ENCODE data around the gene GLB1L. TPM values are rescaled to one million over a fixed set of nuclear protein-coding genes. Genes with fewer than 3 reads are reported as not detected.

GLB1L gene
- polyA plus RNA-seq, 1 donor (not counting 4 experiments of a cell fraction or from before 2014, with no cell fraction given), result 5.2 TPM

GRCh38 chr2:219254590-219255201, 9.5 kb upstream of the GLB1L start:
- Histone ChIP-seq H3K79me2 (ENCODE audit: control insufficient read depth, insufficient read depth, low read length) (peaks cover 34% of the 10 kb centered on the region), H3K9me3 (ENCODE audit: control insufficient read depth, low read depth, low read length) (no peaks in the 10 kb centered on the region), H3K9me1 (ENCODE audit: control insufficient read depth, extremely low read depth, insufficient read depth, low read length) (no peaks in the 10 kb centered on the region), H3K4me1 (ENCODE audit: control insufficient read depth, extremely low read depth, insufficient read depth, low read length) (peaks cover 33% of the 10 kb centered on the region), H3K27me3 (ENCODE audit: control insufficient read depth, extremely low read depth, insufficient read depth, low read length) (peaks cover 4% of the 10 kb centered on the region), H4K20me1 (ENCODE audit: control insufficient read depth, extremely low read depth, insufficient read depth, low read length) (peaks cover 3% of the 10 kb centered on the region), H3K36me3 (ENCODE audit: control insufficient read depth in 2 of 2, extremely low read depth in 1 of 2, insufficient read depth in 2 of 2, low read length in 2 of 2) (peaks cover 18 to 24% of the 10 kb centered on the region in 2 experiments), H3K9ac (ENCODE audit: control insufficient read depth, extremely low read depth, insufficient read depth, low read length) (peak overlapping the region; percentile 93), H3K4me2 (ENCODE audit: control insufficient read depth, extremely low read depth, insufficient read depth, low read depth, low read length) (peak overlapping the region; percentile 95), H2AFZ (ENCODE audit: control insufficient read depth, low read length) (peak overlapping the region; percentile 92), H3K4me3 (ENCODE audit: control insufficient read depth in 2 of 3, extremely low read depth in 1 of 3, insufficient read depth in 2 of 3, low read depth in 1 of 3, low read length in 3 of 3) (peak overlapping the region; percentile 74 to 92 (median 90)), H3K27ac (ENCODE audit: control insufficient read depth, insufficient read depth, low read length) (no peak overlapping the region)
- TF ChIP-seq EZH2 (IDR thresholded peaks at IDR 0.05; ENCODE audit: low read length) (no peak), CTCF (optimal IDR thresholded peaks at IDR 0.05 in 1 of 3, IDR thresholded peaks at IDR 0.05 in 1 of 3, conservative IDR thresholded peaks at IDR 0.05 in 1 of 3; ENCODE audit: extremely low read depth in 1 of 3, insufficient read depth in 2 of 3, low read length in 3 of 3) (no peak)
- FAIRE-seq, result no peak
- dilution Hi-C loops (cut with MboI; ENCODE audit: extremely low pct_ligation_motif_present, low sequenced_read_pairs), result no loop called here
- no peak for DNase-seq (ENCODE audit: low read depth, low spot score)

- peak within 1 kb of the TSS; percentile 92 for H2AFZ ChIP-seq (ENCODE audit: control insufficient read depth, low read length)
- peak within 1 kb of the TSS; percentile 74 to 92 (median 90) for H3K4me3 ChIP-seq (ENCODE audit: control insufficient read depth in 2 of 3, extremely low read depth in 1 of 3, insufficient read depth in 2 of 3, low read depth in 1 of 3, low read length in 3 of 3)
- peaks cover 18 to 24% of the 10 kb centered on the region in 2 experiments for H3K36me3 ChIP-seq (ENCODE audit: control insufficient read depth in 2 of 2, extremely low read depth in 1 of 2, insufficient read depth in 2 of 2, low read length in 2 of 2)
- no peak for DNase-seq (ENCODE audit: low read depth, low spot score)
- H3K27me3 ChIP-seq (ENCODE audit: control insufficient read depth, extremely low read depth, insufficient read depth, low read length), result peaks cover 4% of the 10 kb centered on the region
- peaks cover 38% of the 10 kb centered on the region for H3K4me1 ChIP-seq (ENCODE audit: control insufficient read depth, extremely low read depth, insufficient read depth, low read length)
- FAIRE-seq, result no peak
- H3K9me3 ChIP-seq (ENCODE audit: control insufficient read depth, low read depth, low read length), result no peaks in the 10 kb centered on the region
- peaks cover 34% of the 10 kb centered on the region for H3K79me2 ChIP-seq (ENCODE audit: control insufficient read depth, insufficient read depth, low read length)
- dilution Hi-C loops (cut with MboI; ENCODE audit: extremely low pct_ligation_motif_present, low sequenced_read_pairs), result no loop called here
- peak within 1 kb of the TSS; percentile 95 for H3K4me2 ChIP-seq (ENCODE audit: control insufficient read depth, extremely low read depth, insufficient read depth, low read depth, low read length)
- H3K9me1 ChIP-seq (ENCODE audit: control insufficient read depth, extremely low read depth, insufficient read depth, low read length), result no peaks in the 10 kb centered on the region
- H4K20me1 ChIP-seq (ENCODE audit: control insufficient read depth, extremely low read depth, insufficient read depth, low read length), result peaks cover 5% of the 10 kb centered on the region
- TF ChIP-seq EZH2 (IDR thresholded peaks at IDR 0.05; ENCODE audit: low read length) (peak; percentile 27), CTCF (optimal IDR thresholded peaks at IDR 0.05 in 1 of 3, IDR thresholded peaks at IDR 0.05 in 1 of 3, conservative IDR thresholded peaks at IDR 0.05 in 1 of 3; ENCODE audit: extremely low read depth in 1 of 3, insufficient read depth in 2 of 3, low read length in 3 of 3) (peak in 1 of 3 experiments; percentile 20)
- peak within 1 kb of the TSS; percentile 85 for H3K27ac ChIP-seq (ENCODE audit: control insufficient read depth, insufficient read depth, low read length)
- peak within 1 kb of the TSS; percentile 93 for H3K9ac ChIP-seq (ENCODE audit: control insufficient read depth, extremely low read depth, insufficient read depth, low read length)
These were observed 8.7 kb upstream of the GLB1L start, which contains the start of gene TUBA4A for GRCh38 chr2:219253753-219254589. Gene TUBA4A, minus strand, starts transcription at chr2:219253918. Its CDS starts 60 bp downstream, at chr2:219253858.
